Thyroid gland (tissue), 4 donors: ENCODE measurements around the gene TLR3. TPM values are rescaled to one million over a fixed set of nuclear protein-coding genes. Genes with fewer than 3 reads are reported as not detected.

Source experiments
- DNase-seq, 2 donors: peaks; one replicate each; pipeline ENCODE4 v3.0.0-alpha.2; 2019
- H3K27ac ChIP-seq, 3 donors: fragments of 200-600 bp; sonication (generic); 1 replicate in 2 of 3; 2 replicates in 1 of 3; pipeline ENCODE4 v1.5.1; 2016 to 2019; ENCODE audit warnings: mild to moderate bottlenecking in 1 of 3, moderate library complexity in 1 of 3
- H3K27me3 ChIP-seq: fragments of 200-600 bp; sonication (generic); one replicate; pipeline ENCODE4 v1.5.1; 2019
- H3K36me3 ChIP-seq, 2 donors: fragments of 200-600 bp; sonication (generic); one replicate each; pipeline ENCODE4 v1.5.1; 2016 to 2019
- H3K4me1 ChIP-seq, 2 donors: fragments of 200-600 bp; sonication (generic); one replicate each; pipeline ENCODE4 v1.5.1; 2017 to 2019
- H3K4me3 ChIP-seq, 3 donors: fragments of 200-600 bp; sonication (generic); replicated peaks in 1 of 3; 1 replicate in 2 of 3; 2 replicates in 1 of 3; pipeline ENCODE4 v1.5.1; 2016; ENCODE audit warnings: mild to moderate bottlenecking in 1 of 3
- H3K9me3 ChIP-seq: fragments of 200-600 bp; sonication (generic); one replicate; pipeline ENCODE4 v1.5.1; 2017
- POLR2A ChIP-seq, 2 donors: fragments of 450-650 bp; IDR thresholded peaks; one replicate each; pipeline ENCODE4 v1.6.1; 2017; ENCODE audit warnings: antibody characterized with exemption in 2 of 2, mild to moderate bottlenecking in 2 of 2, moderate library complexity in 1 of 2
- WGBS, 2 donors: methylation state at CpG; one replicate each; pipeline ENCODE4 v1.1.5; 2017; 5-methylcytosine and 5-hydroxymethylcytosine counted together
- intact Hi-C: fragments of 100-400 bp; cut with DNase I; formaldehyde crosslinking; loops from one replicate; pipeline ENCODE4 v1.15.1; 2023
- total RNA-seq, 4 donors: library from RNA; depleted of rRNA; stranded (reverse); fragments of >200 nt; gene quantifications; one replicate each; pipeline ENCODE4 v1.2.3, GENCODE V29; 2016
- TF ChIP-seq, protein P1 (sequence below), 6 experiments: fragments of 200-600 bp in 3 of 6; fragments of 450-650 bp in 3 of 6; sonication (generic) in 3 of 6; IDR thresholded peaks; one replicate each; pipeline ENCODE4 v1.5.1; 2016 to 2019; ENCODE audit warnings: antibody characterized with exemption in 6 of 6, mild to moderate bottlenecking in 2 of 6, inconsistent platforms in 1 of 6, moderate library complexity in 1 of 6

The TLR3 gene
- total RNA-seq, 4 donors from 2014 or later: 6.5 to 13.1 (median 10.0) TPM

DNA sequence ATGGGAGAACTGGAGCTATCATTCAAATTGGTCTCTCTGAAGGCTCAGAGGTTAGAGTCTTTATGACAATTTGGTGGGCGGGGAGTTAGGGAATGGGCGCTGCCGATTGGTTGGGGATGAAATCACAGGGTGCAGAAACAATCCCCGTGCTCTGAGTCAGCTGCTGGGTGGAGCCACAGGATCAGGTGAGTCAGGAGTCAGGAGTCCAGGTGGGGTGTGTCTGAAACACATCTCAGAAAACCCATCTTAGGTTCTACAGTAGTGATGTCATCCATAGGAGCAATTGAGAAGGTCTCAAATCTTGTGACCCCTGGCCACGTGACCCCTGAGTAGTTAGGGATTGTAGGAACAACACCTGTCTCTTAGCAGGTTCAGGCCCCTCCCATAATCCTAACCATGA is 41.6 kb upstream of the TLR3 start:
- DNase-seq: no peak
- intact Hi-C loops: loop anchor here (10.0 kb wide), 1 partner anchor 213 kb away; the partner anchor contains the start of gene SORBS2
- H3K36me3 ChIP-seq: no peaks in the 10 kb centered on the region
- H3K27me3 ChIP-seq: no peaks in the 10 kb centered on the region
- H3K27ac ChIP-seq: peak overlapping the region in 1 of 3 donors; percentile 8
- TF ChIP-seq POLR2A (IDR thresholded peaks at IDR 0.05): no peak
- TF ChIP-seq, protein P1, sequence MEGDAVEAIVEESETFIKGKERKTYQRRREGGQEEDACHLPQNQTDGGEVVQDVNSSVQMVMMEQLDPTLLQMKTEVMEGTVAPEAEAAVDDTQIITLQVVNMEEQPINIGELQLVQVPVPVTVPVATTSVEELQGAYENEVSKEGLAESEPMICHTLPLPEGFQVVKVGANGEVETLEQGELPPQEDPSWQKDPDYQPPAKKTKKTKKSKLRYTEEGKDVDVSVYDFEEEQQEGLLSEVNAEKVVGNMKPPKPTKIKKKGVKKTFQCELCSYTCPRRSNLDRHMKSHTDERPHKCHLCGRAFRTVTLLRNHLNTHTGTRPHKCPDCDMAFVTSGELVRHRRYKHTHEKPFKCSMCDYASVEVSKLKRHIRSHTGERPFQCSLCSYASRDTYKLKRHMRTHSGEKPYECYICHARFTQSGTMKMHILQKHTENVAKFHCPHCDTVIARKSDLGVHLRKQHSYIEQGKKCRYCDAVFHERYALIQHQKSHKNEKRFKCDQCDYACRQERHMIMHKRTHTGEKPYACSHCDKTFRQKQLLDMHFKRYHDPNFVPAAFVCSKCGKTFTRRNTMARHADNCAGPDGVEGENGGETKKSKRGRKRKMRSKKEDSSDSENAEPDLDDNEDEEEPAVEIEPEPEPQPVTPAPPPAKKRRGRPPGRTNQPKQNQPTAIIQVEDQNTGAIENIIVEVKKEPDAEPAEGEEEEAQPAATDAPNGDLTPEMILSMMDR (IDR thresholded peaks at IDR 0.05): no peak
- H3K4me1 ChIP-seq: peaks cover 32 to 47% of the 10 kb centered on the region in 2 donors
- 93 to 97% methylated on average over 5 of the region's 5 CpGs for WGBS, 2 donors
- H3K4me3 ChIP-seq: no peak overlapping the region
- no peaks in the 10 kb centered on the region for H3K9me3 ChIP-seq

DNA sequence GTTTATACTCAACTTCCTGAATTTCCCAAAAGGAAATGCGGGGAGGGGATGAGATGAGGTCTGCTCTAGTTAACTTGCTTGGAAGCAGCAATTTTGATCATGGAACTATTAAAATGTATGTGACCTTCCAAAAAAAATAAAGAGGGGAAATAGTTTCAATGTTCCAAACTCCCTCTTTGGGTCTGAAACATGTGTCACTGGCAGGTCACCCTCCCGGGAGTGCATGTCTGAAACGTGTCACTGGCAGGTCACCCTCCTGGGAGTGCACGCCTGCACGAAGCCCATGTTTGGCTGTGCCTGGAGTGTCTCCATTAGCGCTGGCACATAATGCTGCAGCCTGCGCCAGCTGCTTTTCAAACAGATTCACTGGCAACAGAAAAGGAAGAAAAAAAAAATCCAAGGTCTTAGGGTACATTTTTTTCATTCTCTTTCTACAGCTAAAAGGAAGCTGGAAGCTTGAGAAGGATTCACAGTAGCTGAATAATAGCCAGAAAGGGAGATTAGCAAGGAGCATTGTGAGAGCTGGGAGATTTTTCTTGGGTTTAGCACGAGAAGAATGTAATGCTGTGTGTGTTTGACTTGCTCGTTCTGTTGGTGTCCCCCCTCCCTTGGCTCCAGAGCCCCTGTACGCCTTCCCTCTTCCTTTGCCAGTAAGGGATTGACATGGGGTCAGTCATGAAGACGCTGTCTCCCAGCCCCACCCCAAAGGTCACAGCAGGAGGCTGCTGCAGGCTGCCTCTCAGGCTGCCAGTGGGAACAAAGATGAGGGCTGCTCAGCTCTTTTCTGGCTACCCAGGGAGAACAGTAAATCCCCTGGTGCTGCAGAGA is 39.2 kb upstream of the TLR3 start:
- no peaks in the 10 kb centered on the region for H3K36me3 ChIP-seq
- 5 to 13% methylated on average over 10 to 11 of the region's 11 CpGs for WGBS, 2 donors
- H3K27ac ChIP-seq: peak overlapping the region; percentile 86 to 97 (median 87)
- no peak overlapping the region for H3K4me3 ChIP-seq
- H3K4me1 ChIP-seq: peaks cover 22 to 38% of the 10 kb centered on the region in 2 donors
- intact Hi-C loops: loop anchor here (5.0 to 10.0 kb wide), 2 partner anchors 215 to 392 kb away; partner anchors contain the start of gene SORBS2
- no peaks in the 10 kb centered on the region for H3K27me3 ChIP-seq
- peak in 1 of 2 donors; percentile 34 for TF ChIP-seq POLR2A (IDR thresholded peaks at IDR 0.05)
- TF ChIP-seq, protein P1 (IDR thresholded peaks at IDR 0.05): peak in 1 of 6 experiments; percentile 2
- no peaks in the 10 kb centered on the region for H3K9me3 ChIP-seq
- peak; percentile 93 to 95 for DNase-seq

DNA sequence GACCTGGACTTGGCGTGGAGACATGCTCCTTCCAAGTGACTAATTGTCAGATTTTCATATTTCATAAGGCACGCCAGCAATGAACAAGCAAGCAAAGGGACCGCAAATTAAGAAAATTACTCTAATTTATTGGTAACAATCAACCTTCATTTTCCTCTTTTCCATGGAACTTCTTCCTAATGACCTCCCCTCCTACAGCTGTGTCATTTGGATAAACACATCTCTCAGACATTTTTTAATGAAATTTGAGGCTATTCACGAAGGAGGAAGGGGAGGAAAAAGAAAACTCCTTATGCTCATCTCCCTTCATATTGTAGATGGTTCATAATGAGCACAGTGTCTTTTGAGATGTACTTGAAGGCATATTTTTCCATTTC is 38.6 kb upstream of the TLR3 start:
- intact Hi-C loops: loop anchor here (5.0 kb wide), 1 partner anchor 393 kb away; no protein-coding TSS in a partner anchor
- 38 to 49% methylated on average over 4 of the region's 4 CpGs for WGBS, 2 donors
- H3K27ac ChIP-seq: peak overlapping the region; percentile 86 to 97 (median 87)
- no peaks in the 10 kb centered on the region for H3K27me3 ChIP-seq
- no peak for TF ChIP-seq POLR2A (IDR thresholded peaks at IDR 0.05)
- TF ChIP-seq, protein P1 (IDR thresholded peaks at IDR 0.05): no peak
- H3K36me3 ChIP-seq: no peaks in the 10 kb centered on the region
- no peaks in the 10 kb centered on the region for H3K9me3 ChIP-seq
- H3K4me1 ChIP-seq: peaks cover 22 to 33% of the 10 kb centered on the region in 2 donors
- DNase-seq: no peak
- no peak overlapping the region for H3K4me3 ChIP-seq

DNA sequence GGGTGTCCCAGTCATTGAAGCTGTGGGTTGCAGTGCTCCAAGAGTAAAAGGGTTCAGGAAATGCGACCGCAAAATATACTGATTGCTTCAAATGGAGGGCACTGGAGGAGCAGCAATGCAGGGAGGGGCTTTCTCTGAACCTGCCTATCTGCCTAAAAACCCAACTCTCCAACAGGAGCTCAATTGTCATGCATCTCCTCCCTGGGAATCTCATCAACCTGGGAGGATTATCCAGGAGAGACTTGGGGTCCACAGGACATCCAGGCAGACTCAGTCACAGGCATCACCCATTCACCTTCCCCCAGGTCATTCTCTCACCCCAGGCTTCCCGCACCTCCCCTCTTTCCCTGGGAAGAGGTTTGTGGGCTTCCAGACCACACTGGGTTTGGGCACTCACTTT is 38.2 kb upstream of the TLR3 start:
- Histone ChIP-seq H3K27ac (peak overlapping the region; percentile 86 to 97 (median 87)), H3K4me1 (peaks cover 22 to 31% of the 10 kb centered on the region in 2 donors), H3K27me3 (no peaks in the 10 kb centered on the region), H3K9me3 (no peaks in the 10 kb centered on the region), H3K36me3 (no peaks in the 10 kb centered on the region), H3K4me3 (no peak overlapping the region)
- WGBS, 2 donors: 64 to 78% methylated on average over 3 of the region's 3 CpGs
- intact Hi-C loops: loop anchor here (5.0 kb wide), 1 partner anchor 393 kb away; no protein-coding TSS in a partner anchor
- DNase-seq: no peak
- TF ChIP-seq POLR2A (IDR thresholded peaks at IDR 0.05): no peak
- TF ChIP-seq, protein P1 (IDR thresholded peaks at IDR 0.05): no peak

DNA sequence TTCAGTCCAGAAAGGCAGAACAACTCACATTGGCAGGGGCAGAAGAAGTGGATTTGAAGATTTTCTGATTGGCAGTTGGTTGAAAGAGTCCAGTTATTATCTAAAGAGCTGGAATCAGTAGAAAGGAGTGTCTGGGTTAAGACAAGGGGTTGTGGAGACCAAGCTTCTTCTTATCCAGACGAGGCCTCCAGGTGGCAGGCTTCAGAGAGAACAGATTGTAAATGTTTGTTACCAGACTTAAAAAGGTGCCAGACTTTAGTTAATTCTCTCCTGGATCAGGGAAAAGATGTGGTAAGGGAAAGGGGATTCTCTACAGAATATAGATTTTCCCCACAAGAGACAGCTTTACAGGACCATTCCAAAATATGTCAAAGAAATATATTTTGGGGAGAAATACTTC is 36.7 kb upstream of the TLR3 start:
- Histone ChIP-seq H3K36me3 (no peaks in the 10 kb centered on the region), H3K4me1 (peaks cover 22 to 31% of the 10 kb centered on the region in 2 donors), H3K27ac (peak overlapping the region in 2 of 3 donors; percentile 4 to 12), H3K4me3 (no peak overlapping the region), H3K9me3 (no peaks in the 10 kb centered on the region), H3K27me3 (no peaks in the 10 kb centered on the region)
- intact Hi-C loops: loop anchor here (5.0 kb wide), 1 partner anchor 395 kb away; no protein-coding TSS in a partner anchor
- TF ChIP-seq POLR2A (IDR thresholded peaks at IDR 0.05): no peak
- TF ChIP-seq, protein P1 (IDR thresholded peaks at IDR 0.05): peak in 2 of 6 experiments; percentile 14 to 37
- WGBS, 2 donors: 61 to 70% methylated on average over 1 of the region's 1 CpG
- peak in 1 of 2 donors; percentile 41 for DNase-seq
